ENCODE results near the gene SERPINB12. TPM values are rescaled to one million over a fixed set of nuclear protein-coding genes. Genes with fewer than 3 reads are reported as not detected.

The SERPINB12 gene
- total RNA-seq, 1 donor from 2014 or later = not detected

DNA sequence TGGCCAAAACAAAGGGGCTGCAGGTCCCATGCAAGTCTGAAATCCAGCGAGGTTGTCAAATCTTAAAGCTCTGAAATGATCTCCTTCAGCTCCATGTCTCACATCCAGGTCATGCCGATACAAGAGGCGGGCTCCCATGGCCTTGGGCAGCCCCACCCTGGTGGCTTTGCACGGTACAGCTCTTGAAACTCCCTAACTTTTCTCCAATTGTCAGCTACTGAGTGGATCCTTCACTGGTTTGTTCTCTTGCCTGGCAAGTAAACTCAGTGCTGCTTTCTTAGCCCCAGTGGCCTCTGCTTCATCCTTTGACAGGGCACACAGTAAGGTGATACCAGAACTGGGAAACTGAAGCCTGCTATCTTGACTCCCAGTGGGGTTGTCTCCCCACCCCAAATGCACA lies 71.3 kb downstream of the SERPINB12 start:
- no peak overlapping the region for H3K9ac ChIP-seq (ENCODE audit: low read length)
- no peaks in the 10 kb centered on the region for H4K20me1 ChIP-seq (ENCODE audit: insufficient read depth, low read length)
- no peaks in the 10 kb centered on the region for H3K79me2 ChIP-seq (ENCODE audit: insufficient read depth, low read length)
- H3K9me3 Mint-ChIP-seq (ENCODE audit: unreplicated experiment) = no peaks in the 10 kb centered on the region
- H3K36me3 Mint-ChIP-seq (ENCODE audit: low read depth, unreplicated experiment) = no peaks in the 10 kb centered on the region
- H3K27ac ChIP-seq (ENCODE audit: low read depth, low read length) = no peak overlapping the region
- no peak overlapping the region for H2AFZ ChIP-seq (ENCODE audit: low read depth, low read length)
- no peaks in the 10 kb centered on the region for H3K36me3 ChIP-seq (ENCODE audit: insufficient read depth, low read length)
- no peak overlapping the region for H3K4me3 Mint-ChIP-seq (ENCODE audit: unreplicated experiment)
- no peaks in the 10 kb centered on the region for H3K27me3 ChIP-seq (ENCODE audit: insufficient read depth, low read length)
- no peaks in the 10 kb centered on the region for H3K9me3 ChIP-seq (ENCODE audit: insufficient read depth, low read depth, low read length)
- no peaks in the 10 kb centered on the region for H3K4me1 ChIP-seq (ENCODE audit: insufficient read depth, low read length)
- H3K27ac Mint-ChIP-seq (ENCODE audit: unreplicated experiment) = no peak overlapping the region
- no peaks in the 10 kb centered on the region for H3K4me1 Mint-ChIP-seq (ENCODE audit: low read depth, unreplicated experiment)
- no peak for FAIRE-seq
- H3K4me3 ChIP-seq (ENCODE audit: insufficient read depth, low read depth, low read length) = no peak overlapping the region
- TF ChIP-seq, protein P1, sequence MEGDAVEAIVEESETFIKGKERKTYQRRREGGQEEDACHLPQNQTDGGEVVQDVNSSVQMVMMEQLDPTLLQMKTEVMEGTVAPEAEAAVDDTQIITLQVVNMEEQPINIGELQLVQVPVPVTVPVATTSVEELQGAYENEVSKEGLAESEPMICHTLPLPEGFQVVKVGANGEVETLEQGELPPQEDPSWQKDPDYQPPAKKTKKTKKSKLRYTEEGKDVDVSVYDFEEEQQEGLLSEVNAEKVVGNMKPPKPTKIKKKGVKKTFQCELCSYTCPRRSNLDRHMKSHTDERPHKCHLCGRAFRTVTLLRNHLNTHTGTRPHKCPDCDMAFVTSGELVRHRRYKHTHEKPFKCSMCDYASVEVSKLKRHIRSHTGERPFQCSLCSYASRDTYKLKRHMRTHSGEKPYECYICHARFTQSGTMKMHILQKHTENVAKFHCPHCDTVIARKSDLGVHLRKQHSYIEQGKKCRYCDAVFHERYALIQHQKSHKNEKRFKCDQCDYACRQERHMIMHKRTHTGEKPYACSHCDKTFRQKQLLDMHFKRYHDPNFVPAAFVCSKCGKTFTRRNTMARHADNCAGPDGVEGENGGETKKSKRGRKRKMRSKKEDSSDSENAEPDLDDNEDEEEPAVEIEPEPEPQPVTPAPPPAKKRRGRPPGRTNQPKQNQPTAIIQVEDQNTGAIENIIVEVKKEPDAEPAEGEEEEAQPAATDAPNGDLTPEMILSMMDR (IDR thresholded peaks at IDR 0.05; ENCODE audit: insufficient read depth, low read depth, low read length) = no peak
- no peak for TF ChIP-seq EZH2 (IDR thresholded peaks at IDR 0.05; ENCODE audit: insufficient read depth, low read length)
- no peak for DNase-seq (ENCODE audit: low read depth)
- H3K4me2 ChIP-seq (ENCODE audit: low read length) = no peak overlapping the region
- H3K27me3 Mint-ChIP-seq (ENCODE audit: low read depth, unreplicated experiment) = no peaks in the 10 kb centered on the region

DNA sequence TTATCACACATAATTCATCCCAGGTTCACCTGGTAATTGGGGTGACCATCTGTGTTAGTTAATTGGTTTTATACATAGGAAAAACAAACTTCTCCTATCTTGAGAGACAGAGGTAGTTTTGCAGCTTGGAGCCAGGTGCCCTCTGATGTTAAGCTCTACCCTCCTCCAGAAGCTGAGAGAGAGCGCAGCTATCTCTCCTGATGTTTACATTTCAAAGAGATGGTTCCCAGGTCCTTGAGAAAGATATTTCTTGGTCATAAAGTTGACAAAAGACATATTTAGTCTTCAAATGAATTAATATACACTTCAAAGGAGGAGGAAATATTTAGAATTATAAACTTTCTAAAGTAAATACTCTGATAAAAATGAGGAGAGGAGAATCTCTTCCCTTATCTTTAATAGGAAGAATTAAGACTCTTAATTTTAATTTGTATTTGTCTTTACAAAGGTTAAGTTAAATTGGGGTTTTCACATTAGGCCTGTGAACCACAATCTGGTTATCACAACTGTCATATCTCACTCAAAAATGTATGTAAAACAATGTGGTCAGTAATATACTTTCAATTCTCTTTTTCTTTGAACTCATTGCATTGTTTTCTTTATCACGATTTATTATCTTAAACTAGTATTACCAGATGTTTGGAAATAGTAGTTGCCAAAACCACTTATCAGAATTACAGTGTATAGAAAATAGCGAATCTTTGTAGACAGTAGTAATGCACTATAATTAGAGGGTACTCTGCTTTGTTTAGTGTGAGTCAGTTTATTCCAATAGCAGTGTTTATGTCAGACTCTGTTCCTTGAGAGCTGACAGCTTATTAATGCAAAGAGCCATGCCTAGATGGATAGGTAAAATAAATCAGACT lies 75.1 kb downstream of the SERPINB12 start:
- Mint-ChIP-seq H3K36me3 (ENCODE audit: low read depth, unreplicated experiment) (no peaks in the 10 kb centered on the region), H3K27me3 (ENCODE audit: low read depth, unreplicated experiment) (no peaks in the 10 kb centered on the region), H3K27ac (ENCODE audit: unreplicated experiment) (no peak overlapping the region), H3K4me3 (ENCODE audit: unreplicated experiment) (no peak overlapping the region), H3K4me1 (ENCODE audit: low read depth, unreplicated experiment) (no peaks in the 10 kb centered on the region), H3K9me3 (ENCODE audit: unreplicated experiment) (peaks cover 2% of the 10 kb centered on the region)
- Histone ChIP-seq H3K4me1 (ENCODE audit: insufficient read depth, low read length) (no peaks in the 10 kb centered on the region), H4K20me1 (ENCODE audit: insufficient read depth, low read length) (no peaks in the 10 kb centered on the region), H2AFZ (ENCODE audit: low read depth, low read length) (no peak overlapping the region), H3K79me2 (ENCODE audit: insufficient read depth, low read length) (no peaks in the 10 kb centered on the region), H3K4me3 (ENCODE audit: insufficient read depth, low read depth, low read length) (no peak overlapping the region), H3K9ac (ENCODE audit: low read length) (no peak overlapping the region), H3K36me3 (ENCODE audit: insufficient read depth, low read length) (no peaks in the 10 kb centered on the region), H3K4me2 (ENCODE audit: low read length) (no peak overlapping the region), H3K27ac (ENCODE audit: low read depth, low read length) (no peak overlapping the region), H3K27me3 (ENCODE audit: insufficient read depth, low read length) (no peaks in the 10 kb centered on the region), H3K9me3 (ENCODE audit: insufficient read depth, low read depth, low read length) (no peaks in the 10 kb centered on the region)
- TF ChIP-seq, protein P1 (IDR thresholded peaks at IDR 0.05; ENCODE audit: insufficient read depth, low read depth, low read length) = no peak
- no peak for TF ChIP-seq EZH2 (IDR thresholded peaks at IDR 0.05; ENCODE audit: insufficient read depth, low read length)
- DNase-seq (ENCODE audit: low read depth) = no peak
- peak; percentile 34 for FAIRE-seq

DNA sequence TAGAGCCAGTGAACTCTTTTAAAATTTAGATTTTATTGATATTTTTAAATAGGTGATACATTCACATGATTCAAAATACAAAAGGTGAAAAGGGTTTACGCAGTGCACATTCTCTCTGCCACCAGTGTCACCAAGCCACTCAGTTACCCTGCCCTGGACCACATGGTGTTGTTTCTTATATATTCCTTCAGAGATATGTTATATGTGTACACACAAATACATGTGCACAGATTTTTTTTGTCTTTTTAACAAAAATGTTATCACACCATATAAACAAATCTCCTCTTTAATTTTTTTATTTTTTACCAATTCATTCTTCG lies 75.7 kb downstream of the SERPINB12 start:
- no peak overlapping the region for H3K27ac ChIP-seq (ENCODE audit: low read depth, low read length)
- DNase-seq (ENCODE audit: low read depth) (no peak), FAIRE-seq (no peak)
- no peaks in the 10 kb centered on the region for H3K27me3 Mint-ChIP-seq (ENCODE audit: low read depth, unreplicated experiment)
- no peak overlapping the region for H3K27ac Mint-ChIP-seq (ENCODE audit: unreplicated experiment)
- no peak overlapping the region for H3K4me3 ChIP-seq (ENCODE audit: insufficient read depth, low read depth, low read length)
- H3K9me3 ChIP-seq (ENCODE audit: insufficient read depth, low read depth, low read length) = no peaks in the 10 kb centered on the region
- no peak overlapping the region for H3K4me3 Mint-ChIP-seq (ENCODE audit: unreplicated experiment)
- no peaks in the 10 kb centered on the region for H3K4me1 ChIP-seq (ENCODE audit: insufficient read depth, low read length)
- H3K4me1 Mint-ChIP-seq (ENCODE audit: low read depth, unreplicated experiment) = no peaks in the 10 kb centered on the region
- no peak for TF ChIP-seq EZH2 (IDR thresholded peaks at IDR 0.05; ENCODE audit: insufficient read depth, low read length)
- TF ChIP-seq, protein P1 (IDR thresholded peaks at IDR 0.05; ENCODE audit: insufficient read depth, low read depth, low read length) = no peak
- H3K27me3 ChIP-seq (ENCODE audit: insufficient read depth, low read length) = no peaks in the 10 kb centered on the region
- no peak overlapping the region for H2AFZ ChIP-seq (ENCODE audit: low read depth, low read length)
- H3K36me3 ChIP-seq (ENCODE audit: insufficient read depth, low read length) = no peaks in the 10 kb centered on the region
- no peaks in the 10 kb centered on the region for H3K79me2 ChIP-seq (ENCODE audit: insufficient read depth, low read length)
- no peak overlapping the region for H3K4me2 ChIP-seq (ENCODE audit: low read length)
- H3K9ac ChIP-seq (ENCODE audit: low read length) = no peak overlapping the region
- H3K36me3 Mint-ChIP-seq (ENCODE audit: low read depth, unreplicated experiment) = no peaks in the 10 kb centered on the region
- no peaks in the 10 kb centered on the region for H4K20me1 ChIP-seq (ENCODE audit: insufficient read depth, low read length)
- peaks cover 2% of the 10 kb centered on the region for H3K9me3 Mint-ChIP-seq (ENCODE audit: unreplicated experiment)

Data from astrocyte (in vitro differentiated cells and primary cell).